22Rv1 (cell line): ENCODE measurements around the gene C2CD2.

Source experiments
- CTCF ChIP-seq: fragments of 450-650 bp; IDR thresholded peaks from 2 replicates; pipeline ENCODE4 v1.5.1; 2017; ENCODE audit warnings: mild to moderate bottlenecking
- ZFX ChIP-seq: fragments of 450-650 bp; IDR thresholded peaks from 2 replicates; pipeline ENCODE4 v1.6.1; 2017; ENCODE audit warnings: antibody characterized with exemption, borderline replicate concordance

- no peak for TF ChIP-seq CTCF
- TF ChIP-seq ZFX, result no peak
These were observed 11.2 kb upstream of the C2CD2 start for GRCh38 chr21:41965045-41965444.
